IMR-90 (cell line): Measurements from ENCODE around the gene SLC12A1. TPM values are rescaled to one million over a fixed set of nuclear protein-coding genes. Genes with fewer than 3 reads are reported as not detected.

Experiments used
- ATAC-seq: fragments of 200-7000 bp; cut with Tn5 transposase; 2 replicates; pipeline ENCODE4 v1.9.1; 2020; ENCODE audit warnings: low read depth, mild to moderate bottlenecking, moderate library complexity
- BruUV-seq: library from RNA; stranded (reverse); fragments of 400-500 nt; replicated peaks from 2 replicates; lab custom pipeline; 2021; lab: Mats Ljungman, UMichigan
- CTCF ChIA-PET: fragments of 300-600 bp; formaldehyde crosslinking; extraction: SDS; loops from one replicate; lab custom pipeline; 2021; ENCODE audit warnings: antibody characterized with exemption; lab: Yijun Ruan, JAX
- POLR2A ChIA-PET: fragments of 300-600 bp; sonication (Branson Sonifier 250); formaldehyde crosslinking; loops from one replicate; lab custom pipeline; 2022; ENCODE audit warnings: antibody characterized with exemption; ENCODE audit not compliant: unreplicated experiment; lab: Charles Lee
- DNase-seq: peaks from one replicate; pipeline ENCODE4 v3.0.0; 2013
- H2AFZ ChIP-seq: replicated peaks from 2 replicates; pipeline ENCODE3; 2013; ENCODE audit warnings: low read length, mild to moderate bottlenecking; ENCODE audit not compliant: poor library complexity
- H2AK5ac ChIP-seq: 2 replicates; pipeline ENCODE4 v1.6.1; 2013; ENCODE audit warnings: low read depth, low read length, inconsistent platforms
- H2AK9ac ChIP-seq: replicated peaks from 2 replicates; pipeline ENCODE3; 2013; ENCODE audit warnings: mild to moderate bottlenecking, low read depth, low read length, moderate library complexity; ENCODE audit not compliant: poor library complexity
- H2BK120ac ChIP-seq: 2 replicates; pipeline ENCODE4 v1.6.1; 2013; ENCODE audit warnings: low read depth, low read length, inconsistent platforms
- H2BK15ac ChIP-seq: 3 replicates; pipeline ENCODE4 v1.6.1; 2013; ENCODE audit warnings: low read depth, low read length, inconsistent platforms
- H2BK20ac ChIP-seq: 2 replicates; pipeline ENCODE4 v1.6.1; 2013; ENCODE audit warnings: low read depth, mild to moderate bottlenecking, inconsistent platforms, low read length, moderate library complexity
- H2BK5ac ChIP-seq: 2 replicates; pipeline ENCODE4 v1.6.1; 2013; ENCODE audit warnings: mild to moderate bottlenecking, low read depth, low read length, inconsistent platforms; ENCODE audit not compliant: poor library complexity, severe bottlenecking
- H3K14ac ChIP-seq: replicated peaks from 2 replicates; pipeline ENCODE4 v1.6.1; 2013; ENCODE audit warnings: low read depth, low read length, inconsistent platforms
- H3K18ac ChIP-seq: 2 replicates; pipeline ENCODE4 v1.6.1; 2013; ENCODE audit warnings: low read depth, low read length, control low read depth
- H3K23ac ChIP-seq: 2 replicates; pipeline ENCODE4 v1.6.1; 2013; ENCODE audit warnings: low read depth, low read length, inconsistent platforms
- H3K27ac ChIP-seq: 2 replicates; pipeline ENCODE4 v1.5.1; 2013; ENCODE audit warnings: mild to moderate bottlenecking, control low read depth, low read length; ENCODE audit not compliant: insufficient read depth
- H3K27me3 ChIP-seq: 2 replicates; pipeline ENCODE4 v1.6.1; 2013; ENCODE audit warnings: low read length; ENCODE audit not compliant: control insufficient read depth, insufficient read depth
- H3K36me3 ChIP-seq: 2 replicates; pipeline ENCODE4 v1.6.1; 2013; ENCODE audit warnings: low read length, mixed read lengths; ENCODE audit not compliant: control insufficient read depth, insufficient read depth
- H3K4ac ChIP-seq: 2 replicates; pipeline ENCODE4 v1.6.1; 2013; ENCODE audit warnings: low read depth, low read length, inconsistent platforms
- H3K4me1 ChIP-seq: 2 replicates; pipeline ENCODE4 v1.6.1; 2013; ENCODE audit warnings: low read length, mixed read lengths; ENCODE audit not compliant: control insufficient read depth, insufficient read depth
- H3K4me2 ChIP-seq: 2 replicates; pipeline ENCODE4 v1.6.1; 2013; ENCODE audit warnings: low read depth, mild to moderate bottlenecking, control low read depth, low read length, moderate library complexity
- H3K4me3 ChIP-seq: 2 replicates; pipeline ENCODE4 v1.5.1; 2013; ENCODE audit warnings: low read depth, mild to moderate bottlenecking, control low read depth, low read length, moderate library complexity; ENCODE audit not compliant: insufficient read depth
- H3K56ac ChIP-seq: 2 replicates; pipeline ENCODE4 v1.6.1; 2013; ENCODE audit warnings: low read length, inconsistent platforms; ENCODE audit not compliant: insufficient read depth; ENCODE audit errors: extremely low read depth
- H3K79me1 ChIP-seq, 2 experiments: 2 replicates each; pipeline ENCODE4 v1.6.1; 2013; ENCODE audit warnings: low read length in 2 of 2, inconsistent platforms in 1 of 2, low read depth in 1 of 2
- H3K9ac ChIP-seq: 2 replicates; pipeline ENCODE4 v1.6.1; 2013; ENCODE audit warnings: low read depth, low read length, control low read depth
- H3K9me1 ChIP-seq: 2 replicates; pipeline ENCODE4 v1.6.1; 2013; ENCODE audit warnings: low read length, inconsistent platforms; ENCODE audit not compliant: insufficient read depth
- H3K9me3 ChIP-seq: 2 replicates; pipeline ENCODE4 v1.6.1; 2013; ENCODE audit warnings: low read length; ENCODE audit not compliant: control insufficient read depth, insufficient read depth
- H4K20me1 ChIP-seq: 2 replicates; pipeline ENCODE4 v1.6.1; 2013; ENCODE audit warnings: low read length, inconsistent platforms; ENCODE audit not compliant: insufficient read depth
- H4K5ac ChIP-seq: 2 replicates; pipeline ENCODE4 v1.6.1; 2013; ENCODE audit warnings: mild to moderate bottlenecking, low read depth, low read length, control low read depth
- H4K8ac ChIP-seq, 2 experiments: 2 replicates each; pipeline ENCODE4 v1.6.1; 2013; ENCODE audit warnings: low read depth in 2 of 2, low read length in 2 of 2, control low read depth in 1 of 2, inconsistent platforms in 1 of 2
- H4K91ac ChIP-seq: 2 replicates; pipeline ENCODE4 v1.6.1; 2013; ENCODE audit warnings: low read depth, low read length, inconsistent platforms; ENCODE audit not compliant: insufficient read depth
- BHLHE40 ChIP-seq: fragments of 150-350 bp; IDR thresholded peaks from 2 replicates; pipeline ENCODE4 v1.6.1; 2016; ENCODE audit warnings: mild to moderate bottlenecking, low read depth, low read length
- CEBPB ChIP-seq: IDR thresholded peaks from 2 replicates; pipeline ENCODE4 v1.6.1; 2012; ENCODE audit warnings: low read depth, low read length, improper control_type of control experiment
- CHD1 ChIP-seq: IDR thresholded peaks from 2 replicates; pipeline ENCODE4 v1.6.1; 2012; ENCODE audit warnings: low read depth, low read length, improper control_type of control experiment
- ELK1 ChIP-seq: fragments of 150-350 bp; IDR thresholded peaks from 2 replicates; pipeline ENCODE4 v1.6.1; 2016; ENCODE audit warnings: low read depth, mild to moderate bottlenecking, low read length, moderate library complexity, borderline replicate concordance
- FOS ChIP-seq: fragments of 150-350 bp; IDR thresholded peaks from 2 replicates; pipeline ENCODE4 v1.6.1; 2016; ENCODE audit warnings: low read depth, low read length
- MAFK ChIP-seq: IDR thresholded peaks from 2 replicates; pipeline ENCODE4 v1.6.1; 2012; ENCODE audit warnings: low read depth, low read length, improper control_type of control experiment
- MAZ ChIP-seq: IDR thresholded peaks from 2 replicates; pipeline ENCODE4 v1.6.1; 2012; ENCODE audit warnings: low read depth, mild to moderate bottlenecking, low read length, improper control_type of control experiment, moderate library complexity, borderline replicate concordance
- MXI1 ChIP-seq: IDR thresholded peaks from 2 replicates; pipeline ENCODE4 v1.6.1; 2012; ENCODE audit warnings: low read depth, mild to moderate bottlenecking, low read length, moderate library complexity, borderline replicate concordance
- NFE2L2 ChIP-seq: fragments of 150-350 bp; IDR thresholded peaks from 2 replicates; pipeline ENCODE4 v1.6.1; 2016; ENCODE audit warnings: low read depth, mild to moderate bottlenecking, low read length
- POLR2A ChIP-seq: IDR thresholded peaks from 2 replicates; pipeline ENCODE4 v1.6.1; 2012; ENCODE audit warnings: mild to moderate bottlenecking, low read depth, low read length
- RAD21 ChIP-seq: IDR thresholded peaks from 2 replicates; pipeline ENCODE4 v1.6.1; 2012; ENCODE audit warnings: low read length, improper control_type of control experiment
- RCOR1 ChIP-seq: IDR thresholded peaks from 2 replicates; pipeline ENCODE4 v1.6.1; 2012; ENCODE audit warnings: mild to moderate bottlenecking, low read length, improper control_type of control experiment; ENCODE audit not compliant: insufficient replicate concordance
- RFX5 ChIP-seq: IDR thresholded peaks from 2 replicates; pipeline ENCODE4 v1.8.0; 2012; ENCODE audit warnings: low read depth, mild to moderate bottlenecking, low read length, moderate library complexity
- SMC3 ChIP-seq: fragments of 150-350 bp; IDR thresholded peaks from 2 replicates; pipeline ENCODE4 v1.6.1; 2016; ENCODE audit warnings: low read depth, mild to moderate bottlenecking, antibody characterized with exemption, low read length, moderate library complexity
- USF2 ChIP-seq: fragments of 150-350 bp; IDR thresholded peaks from 2 replicates; pipeline ENCODE4 v1.6.1; 2017; ENCODE audit warnings: mild to moderate bottlenecking, antibody characterized with exemption, low read length, low read depth
- dilution Hi-C: fragments of 300-500 bp; cut with HindIII; formaldehyde crosslinking; loops from one replicate; pipeline ENCODE4 v1.14.3; 2018; ENCODE audit warnings: low sequenced_read_pairs; ENCODE audit not compliant: unreplicated experiment
- in situ Hi-C: fragments of 300-500 bp; cut with MboI; formaldehyde crosslinking; loops from 3 replicates; pipeline ENCODE4 v1.14.3; 2019; ENCODE audit warnings: low sequenced_read_pairs, inconsistent platforms, mixed read lengths
- intact Hi-C: fragments of 100-400 bp; cut with micrococcal nuclease; formaldehyde crosslinking; loops from 2 replicates; pipeline ENCODE4 v1.10.0; 2022
- polyA plus RNA-seq, 3 experiments: library from polyadenylated mRNA; depleted of rRNA; stranded (reverse); fragments of >200 nt; gene quantifications; 2 replicates each; pipeline ENCODE4 v1.2.3, GENCODE V29; 2012; ENCODE audit warnings: low replicate concordance in 1 of 3
- total RNA-seq: library from RNA; depleted of rRNA; stranded (reverse); fragments of >200 nt; gene quantifications from 2 replicates; pipeline ENCODE4 v1.2.3, GENCODE V29; 2012
- TF ChIP-seq, protein P1 (sequence below): conservative IDR thresholded peaks from 2 replicates; pipeline ENCODE4 v1.5.1; 2012; ENCODE audit warnings: mild to moderate bottlenecking, low read depth, low read length, improper control_type of control experiment

Gene SLC12A1
- total and polyA plus RNA-seq, 2 of the 4 experiments (the other 2 are of a cell fraction): not detected

GRCh38 chr15:48242015-48242414 lies 35.9 kb downstream of the SLC12A1 start:
- no peak for DNase-seq
- H3K9me3 ChIP-seq: no peaks in the 10 kb centered on the region
- peaks cover 2% of the 10 kb centered on the region; the same call in 1 of the 2 replicates for H3K27me3 ChIP-seq
- no peak overlapping the region for H3K14ac ChIP-seq
- BruUV-seq: no TSS peak
- TF ChIP-seq, protein P1, sequence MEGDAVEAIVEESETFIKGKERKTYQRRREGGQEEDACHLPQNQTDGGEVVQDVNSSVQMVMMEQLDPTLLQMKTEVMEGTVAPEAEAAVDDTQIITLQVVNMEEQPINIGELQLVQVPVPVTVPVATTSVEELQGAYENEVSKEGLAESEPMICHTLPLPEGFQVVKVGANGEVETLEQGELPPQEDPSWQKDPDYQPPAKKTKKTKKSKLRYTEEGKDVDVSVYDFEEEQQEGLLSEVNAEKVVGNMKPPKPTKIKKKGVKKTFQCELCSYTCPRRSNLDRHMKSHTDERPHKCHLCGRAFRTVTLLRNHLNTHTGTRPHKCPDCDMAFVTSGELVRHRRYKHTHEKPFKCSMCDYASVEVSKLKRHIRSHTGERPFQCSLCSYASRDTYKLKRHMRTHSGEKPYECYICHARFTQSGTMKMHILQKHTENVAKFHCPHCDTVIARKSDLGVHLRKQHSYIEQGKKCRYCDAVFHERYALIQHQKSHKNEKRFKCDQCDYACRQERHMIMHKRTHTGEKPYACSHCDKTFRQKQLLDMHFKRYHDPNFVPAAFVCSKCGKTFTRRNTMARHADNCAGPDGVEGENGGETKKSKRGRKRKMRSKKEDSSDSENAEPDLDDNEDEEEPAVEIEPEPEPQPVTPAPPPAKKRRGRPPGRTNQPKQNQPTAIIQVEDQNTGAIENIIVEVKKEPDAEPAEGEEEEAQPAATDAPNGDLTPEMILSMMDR: no peak
- TF ChIP-seq CEBPB (no peak), FOS (no peak), CHD1 (no peak), SMC3 (no peak), ELK1 (no peak), RAD21 (no peak), BHLHE40 (no peak), MXI1 (no peak), MAFK (no peak), RFX5 (no peak), POLR2A (no peak), NFE2L2 (no peak), MAZ (no peak), USF2 (no peak), RCOR1 (no peak)
- intact Hi-C loops (no loop called here), dilution Hi-C loops (no loop called here), in situ Hi-C loops (no loop called here)
- ChIA-PET CTCF (no interaction called here), POLR2A (no interaction called here)
- no peak overlapping the region for H4K5ac ChIP-seq
- H2AK9ac ChIP-seq: no peak overlapping the region
- H3K9me1 ChIP-seq: no peaks in the 10 kb centered on the region
- no peak overlapping the region for H3K9ac ChIP-seq
- no peak overlapping the region for H3K18ac ChIP-seq
- H2BK15ac ChIP-seq: no peak overlapping the region
- no peaks in the 10 kb centered on the region for H3K79me1 ChIP-seq
- H3K36me3 ChIP-seq: no peaks in the 10 kb centered on the region
- no peak overlapping the region for H3K4me3 ChIP-seq
- H3K56ac ChIP-seq: no peak overlapping the region
- H4K20me1 ChIP-seq: no peaks in the 10 kb centered on the region
- H3K4ac ChIP-seq: no peak overlapping the region
- H4K91ac ChIP-seq: no peak overlapping the region
- H3K23ac ChIP-seq: no peak overlapping the region
- H2AK5ac ChIP-seq: no peak overlapping the region
- no peak overlapping the region for H3K4me2 ChIP-seq
- no peak overlapping the region for H2BK120ac ChIP-seq
- H4K8ac ChIP-seq: no peak overlapping the region
- ATAC-seq: no peak
- no peak overlapping the region for H2BK20ac ChIP-seq
- H3K27ac ChIP-seq: no peak overlapping the region
- H2AFZ ChIP-seq: no peak overlapping the region
- H2BK5ac ChIP-seq: no peak overlapping the region
- H3K4me1 ChIP-seq: no peaks in the 10 kb centered on the region
